A673 (cell line): ENCODE results near the gene SEMA4G.

Experiments used
- EZH2 ChIP-seq: fragments of 200-600 bp; sonication (generic); IDR thresholded peaks from 2 replicates; pipeline ENCODE4 v1.6.1; 2017; ENCODE audit warnings: borderline replicate concordance, low read depth, mild to moderate bottlenecking, mixed read lengths, antibody characterized with exemption, low read length; ENCODE audit not compliant: poor library complexity, severe bottlenecking
- TF ChIP-seq, protein P1 (sequence below): fragments of 300-800, 200-600 bp; sonication (generic); conservative IDR thresholded peaks from 2 replicates; pipeline ENCODE4 v1.5.1; 2017; ENCODE audit warnings: low read depth, mild to moderate bottlenecking, antibody characterized with exemption, low read length, moderate library complexity, mixed read lengths

DNA sequence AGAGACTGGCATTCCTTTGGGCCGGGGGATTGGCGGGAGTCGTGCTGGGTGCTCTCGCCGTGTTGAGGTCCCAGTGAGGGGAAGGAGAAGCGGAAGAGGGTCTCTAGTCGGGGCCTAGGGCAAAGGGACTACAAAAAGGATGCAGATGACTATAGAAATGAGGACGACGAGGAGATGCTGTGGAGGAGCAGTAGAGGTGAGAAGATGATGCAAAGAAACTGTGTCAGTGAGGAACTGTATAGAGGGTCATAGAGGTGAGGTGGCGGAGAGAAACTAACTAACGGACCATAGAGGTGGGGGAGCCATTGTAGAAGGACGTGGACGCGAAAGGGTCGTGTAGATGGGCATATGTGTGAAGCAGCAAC, 18.4 kb downstream of the SEMA4G start:
- TF ChIP-seq, protein P1, sequence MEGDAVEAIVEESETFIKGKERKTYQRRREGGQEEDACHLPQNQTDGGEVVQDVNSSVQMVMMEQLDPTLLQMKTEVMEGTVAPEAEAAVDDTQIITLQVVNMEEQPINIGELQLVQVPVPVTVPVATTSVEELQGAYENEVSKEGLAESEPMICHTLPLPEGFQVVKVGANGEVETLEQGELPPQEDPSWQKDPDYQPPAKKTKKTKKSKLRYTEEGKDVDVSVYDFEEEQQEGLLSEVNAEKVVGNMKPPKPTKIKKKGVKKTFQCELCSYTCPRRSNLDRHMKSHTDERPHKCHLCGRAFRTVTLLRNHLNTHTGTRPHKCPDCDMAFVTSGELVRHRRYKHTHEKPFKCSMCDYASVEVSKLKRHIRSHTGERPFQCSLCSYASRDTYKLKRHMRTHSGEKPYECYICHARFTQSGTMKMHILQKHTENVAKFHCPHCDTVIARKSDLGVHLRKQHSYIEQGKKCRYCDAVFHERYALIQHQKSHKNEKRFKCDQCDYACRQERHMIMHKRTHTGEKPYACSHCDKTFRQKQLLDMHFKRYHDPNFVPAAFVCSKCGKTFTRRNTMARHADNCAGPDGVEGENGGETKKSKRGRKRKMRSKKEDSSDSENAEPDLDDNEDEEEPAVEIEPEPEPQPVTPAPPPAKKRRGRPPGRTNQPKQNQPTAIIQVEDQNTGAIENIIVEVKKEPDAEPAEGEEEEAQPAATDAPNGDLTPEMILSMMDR, result no peak
- TF ChIP-seq EZH2, result no peak
